IPS-NIHi7 (cell line): Measurements from ENCODE around the gene GMPPB.
A peak's percentile ranks its signal among the peaks of the same experiment; 100 is the strongest.
"Not testable (repeated sequence)": the region's sequence is repeated elsewhere in the genome, so short reads cannot be mapped to it uniquely, and the experiment has no call there.

ENCODE experiments used
- DNase-seq: peaks from one replicate; pipeline ENCODE4 v3.0.0; 2012; ENCODE audit warnings: mixed read lengths; ENCODE audit errors: extremely low spot score

The GMPPB gene

GRCh38 chr3:49714728-49715550 is 8.8 kb downstream of the GMPPB start:
- no peak for DNase-seq

- no peak for DNase-seq
These were observed 10.2 kb downstream of the GMPPB start for GRCh38 chr3:49713336-49714105.

- DNase-seq = no peak
These were observed 11.0 kb downstream of the GMPPB start for GRCh38 chr3:49712631-49713317.

GRCh38 chr3:49712166-49712565 is 11.6 kb downstream of the GMPPB start:
- DNase-seq = no peak

GRCh38 chr3:49711489-49711888 is 12.3 kb downstream of the GMPPB start:
- DNase-seq = no peak

GRCh38 chr3:49709852-49710251 is 13.9 kb downstream of the GMPPB start:
- DNase-seq = no peak

GRCh38 chr3:49707113-49707480 is 16.7 kb downstream of the GMPPB start:
- DNase-seq = no peak

GRCh38 chr3:49706456-49707112 is 17.2 kb downstream of the GMPPB start:
- DNase-seq = no peak

- DNase-seq = no peak
These were observed 18.3 kb downstream of the GMPPB start for GRCh38 chr3:49705390-49705960.

- no peak for DNase-seq
These were observed 19.1 kb downstream of the GMPPB start for GRCh38 chr3:49704629-49705028.

- DNase-seq = no peak
These were observed 19.8 kb downstream of the GMPPB start for GRCh38 chr3:49703956-49704355.

- DNase-seq = peak; percentile 93
These were observed 20.3 kb downstream of the GMPPB start for GRCh38 chr3:49703443-49703927.

- no peak for DNase-seq
These were observed 21.1 kb downstream of the GMPPB start for GRCh38 chr3:49702672-49703071.

GRCh38 chr3:49701388-49702077 is 22.2 kb downstream of the GMPPB start:
- DNase-seq = peak; percentile 66

- DNase-seq = peak; percentile 52
These were observed 23.2 kb downstream of the GMPPB start for GRCh38 chr3:49700453-49701128.

- DNase-seq = no peak
These were observed 23.7 kb downstream of the GMPPB start for GRCh38 chr3:49700014-49700413.

- DNase-seq = no peak
These were observed 24.3 kb downstream of the GMPPB start for GRCh38 chr3:49699281-49699979.

GRCh38 chr3:49695350-49696015 is 28.3 kb downstream of the GMPPB start:
- not testable (repeated sequence) for DNase-seq
